PC-9 (cell line): ENCODE data around the gene SLC7A6.

Source experiments
- EZH2 ChIP-seq: fragments of 200-600 bp; sonication (generic); IDR thresholded peaks from 2 replicates; pipeline ENCODE4 v1.8.0; 2017; ENCODE audit warnings: antibody characterized with exemption, low read depth
- TF ChIP-seq, protein P1 (sequence below): fragments of 200-600 bp; sonication (generic); conservative IDR thresholded peaks from 2 replicates; pipeline ENCODE4 v1.6.1; 2017; ENCODE audit warnings: mixed run types, antibody characterized with exemption, mild to moderate bottlenecking, moderate library complexity

DNA sequence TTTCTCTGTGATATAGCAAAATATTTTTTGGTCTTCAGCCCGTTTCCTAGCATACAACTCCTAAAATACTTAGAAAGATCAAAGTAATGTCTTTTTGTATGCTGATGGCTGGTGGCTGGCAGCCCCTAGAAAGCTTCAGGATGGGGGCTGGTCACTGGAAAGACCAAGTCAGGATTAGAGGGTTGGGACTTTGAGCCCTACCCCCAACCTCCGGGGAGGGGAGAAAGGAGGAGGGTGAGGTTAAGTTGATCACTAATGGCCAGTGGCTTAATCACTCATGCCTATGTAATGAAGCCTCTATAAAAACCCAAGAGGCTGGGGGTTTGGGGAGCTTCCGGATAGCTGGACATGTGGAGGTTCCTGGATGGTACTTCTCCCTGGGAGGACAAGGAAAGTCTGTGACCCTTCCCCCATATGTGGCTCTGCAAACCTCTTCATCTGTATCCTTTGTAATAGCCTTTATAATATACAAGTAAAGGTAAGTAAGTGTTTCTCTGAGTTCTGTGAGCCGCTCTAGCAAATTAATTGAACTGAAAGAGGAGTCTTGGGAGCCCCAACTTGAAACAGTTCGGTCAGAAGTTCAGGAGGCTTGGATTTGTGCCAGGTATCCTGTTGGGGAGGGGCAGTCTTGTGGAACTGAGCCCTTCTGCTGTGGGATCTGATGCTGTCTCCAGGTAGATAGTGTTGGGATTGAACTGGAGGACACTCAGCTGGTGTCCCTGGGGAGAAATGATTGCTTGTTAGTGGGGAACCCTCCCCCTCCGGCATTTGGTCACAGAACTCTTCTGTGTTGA, 3.5 kb downstream of the SLC7A6 start:
- TF ChIP-seq, protein P1, sequence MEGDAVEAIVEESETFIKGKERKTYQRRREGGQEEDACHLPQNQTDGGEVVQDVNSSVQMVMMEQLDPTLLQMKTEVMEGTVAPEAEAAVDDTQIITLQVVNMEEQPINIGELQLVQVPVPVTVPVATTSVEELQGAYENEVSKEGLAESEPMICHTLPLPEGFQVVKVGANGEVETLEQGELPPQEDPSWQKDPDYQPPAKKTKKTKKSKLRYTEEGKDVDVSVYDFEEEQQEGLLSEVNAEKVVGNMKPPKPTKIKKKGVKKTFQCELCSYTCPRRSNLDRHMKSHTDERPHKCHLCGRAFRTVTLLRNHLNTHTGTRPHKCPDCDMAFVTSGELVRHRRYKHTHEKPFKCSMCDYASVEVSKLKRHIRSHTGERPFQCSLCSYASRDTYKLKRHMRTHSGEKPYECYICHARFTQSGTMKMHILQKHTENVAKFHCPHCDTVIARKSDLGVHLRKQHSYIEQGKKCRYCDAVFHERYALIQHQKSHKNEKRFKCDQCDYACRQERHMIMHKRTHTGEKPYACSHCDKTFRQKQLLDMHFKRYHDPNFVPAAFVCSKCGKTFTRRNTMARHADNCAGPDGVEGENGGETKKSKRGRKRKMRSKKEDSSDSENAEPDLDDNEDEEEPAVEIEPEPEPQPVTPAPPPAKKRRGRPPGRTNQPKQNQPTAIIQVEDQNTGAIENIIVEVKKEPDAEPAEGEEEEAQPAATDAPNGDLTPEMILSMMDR: no peak
- TF ChIP-seq EZH2: no peak
